Muscle of arm (tissue), 12 donors: ENCODE data around the gene NELFB. TPM values are rescaled to one million over a fixed set of nuclear protein-coding genes. Genes with fewer than 3 reads are reported as not detected.
"Not testable (repeated sequence)": the region's sequence is repeated elsewhere in the genome, so short reads cannot be mapped to it uniquely, and the experiment has no call there.

Experiments used
- DNase-seq: peaks from one replicate; pipeline ENCODE4 v3.0.0-alpha.2; 2013
- polyA plus RNA-seq, 12 donors: library from polyadenylated mRNA; unstranded; fragments of 120-200 nt; gene quantifications; one replicate each; pipeline ENCODE4 v1.2.1, GENCODE V29; 2013; ENCODE audit not compliant: insufficient read length in 12 of 12

The NELFB gene
- polyA plus RNA-seq, 12 donors: 31.1 to 52.0 (median 39.2) TPM; not detected in 1

DNA sequence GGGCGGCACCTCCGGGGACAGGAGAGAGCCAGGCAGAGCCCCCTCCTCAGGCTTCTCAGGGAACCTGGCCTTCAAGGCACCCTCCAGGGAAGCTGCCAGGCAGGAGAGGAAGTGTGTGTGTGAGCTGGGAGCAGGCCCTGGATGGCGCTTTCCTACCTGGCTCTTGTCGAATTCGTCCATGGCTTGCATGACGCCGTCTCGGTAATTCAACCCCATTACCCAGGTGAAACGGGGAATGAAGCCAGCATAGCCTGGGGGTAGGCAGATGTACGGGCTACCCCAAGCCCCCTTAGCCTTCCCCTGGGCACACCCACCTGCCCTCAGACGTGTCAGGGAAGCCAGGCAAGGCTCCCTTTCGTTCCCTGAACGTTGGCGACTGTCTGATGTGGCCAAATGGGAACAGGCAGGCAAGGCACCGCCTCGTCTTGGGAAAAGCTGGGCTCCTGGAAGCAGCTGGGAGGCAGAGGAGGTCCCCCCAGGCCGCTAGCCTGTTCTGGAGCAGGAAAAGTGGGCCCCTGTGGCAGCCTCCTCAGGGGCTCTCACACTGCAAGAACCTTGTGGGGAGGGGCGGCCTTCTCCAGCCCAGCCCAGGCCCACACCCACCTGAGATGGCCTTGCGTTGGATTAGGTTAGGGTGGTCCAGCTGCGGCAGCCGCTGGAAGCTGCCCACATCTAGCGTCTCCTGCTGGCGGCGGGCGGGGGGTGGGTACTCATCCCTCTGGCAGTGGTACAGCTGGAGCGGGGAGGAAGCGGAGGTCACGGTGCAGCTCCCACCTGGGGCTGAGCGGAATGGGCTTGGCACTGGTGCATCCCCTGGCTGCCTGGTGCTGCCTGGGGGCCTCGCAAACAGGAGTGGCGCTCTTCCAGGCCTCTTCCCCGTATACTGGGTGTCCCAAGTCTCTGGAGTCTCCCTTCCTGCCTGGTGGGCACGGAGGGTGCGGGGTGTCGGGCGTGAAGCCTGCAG is 10.4 kb upstream of the NELFB start:
- no peak for DNase-seq

- no peak for DNase-seq
Observed at GRCh38 chr9:137245450-137246421, 9.4 kb upstream of the NELFB start.

- DNase-seq: no peak
Observed at GRCh38 chr9:137247135-137247915, 7.8 kb upstream of the NELFB start.

- DNase-seq: no peak
Observed at GRCh38 chr9:137247916-137248175, 7.3 kb upstream of the NELFB start.

DNA sequence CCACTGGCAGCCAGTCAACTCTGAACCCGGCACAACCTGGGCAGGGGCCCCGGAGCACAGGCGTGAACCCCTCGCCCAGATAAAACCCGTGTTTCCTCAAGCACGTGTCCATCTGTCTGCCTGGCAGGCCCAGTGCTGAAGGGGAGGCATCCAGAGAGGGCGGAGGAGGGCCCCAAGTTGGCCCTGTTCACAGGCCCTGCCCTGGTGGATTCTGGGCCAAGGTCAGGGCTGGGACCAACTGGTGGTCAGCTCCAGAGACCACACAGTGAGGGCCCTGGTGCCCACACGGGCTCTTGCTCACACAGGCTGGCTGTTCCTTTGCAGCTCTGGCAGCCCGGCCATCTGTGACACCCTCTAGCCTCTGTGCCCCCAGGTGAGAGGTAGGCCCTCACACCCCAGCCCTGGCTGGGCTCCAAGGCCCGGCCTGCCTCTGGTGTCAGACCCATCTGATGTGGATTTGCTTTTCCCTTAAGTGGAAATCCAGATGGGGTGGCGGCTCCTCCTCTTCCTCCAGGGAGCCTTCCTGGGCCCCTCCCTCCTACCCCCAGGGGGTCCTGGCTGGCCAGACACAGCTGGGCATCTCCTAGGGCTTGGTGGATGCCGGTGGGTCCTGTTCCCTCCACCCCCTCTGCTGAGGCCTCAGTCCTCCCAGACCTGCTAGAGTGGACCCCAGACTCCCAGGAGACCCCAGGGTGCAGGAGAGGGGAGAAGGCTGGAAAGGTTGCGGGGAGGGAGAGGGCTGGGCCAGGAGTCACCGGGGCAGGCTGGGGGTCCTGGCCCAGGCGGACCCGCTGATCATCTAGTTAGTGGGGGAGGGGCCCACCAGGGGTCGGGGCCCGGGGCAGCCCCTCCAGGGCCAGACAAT is 4.6 kb upstream of the NELFB start:
- no peak for DNase-seq

- DNase-seq: no peak
Observed at GRCh38 chr9:137251194-137251461, 4.0 kb upstream of the NELFB start, which contains the start of gene STPG3. Gene STPG3, plus strand, starts transcription at chr9:137251286. Its CDS starts 1 bp downstream, at chr9:137251287.

DNA sequence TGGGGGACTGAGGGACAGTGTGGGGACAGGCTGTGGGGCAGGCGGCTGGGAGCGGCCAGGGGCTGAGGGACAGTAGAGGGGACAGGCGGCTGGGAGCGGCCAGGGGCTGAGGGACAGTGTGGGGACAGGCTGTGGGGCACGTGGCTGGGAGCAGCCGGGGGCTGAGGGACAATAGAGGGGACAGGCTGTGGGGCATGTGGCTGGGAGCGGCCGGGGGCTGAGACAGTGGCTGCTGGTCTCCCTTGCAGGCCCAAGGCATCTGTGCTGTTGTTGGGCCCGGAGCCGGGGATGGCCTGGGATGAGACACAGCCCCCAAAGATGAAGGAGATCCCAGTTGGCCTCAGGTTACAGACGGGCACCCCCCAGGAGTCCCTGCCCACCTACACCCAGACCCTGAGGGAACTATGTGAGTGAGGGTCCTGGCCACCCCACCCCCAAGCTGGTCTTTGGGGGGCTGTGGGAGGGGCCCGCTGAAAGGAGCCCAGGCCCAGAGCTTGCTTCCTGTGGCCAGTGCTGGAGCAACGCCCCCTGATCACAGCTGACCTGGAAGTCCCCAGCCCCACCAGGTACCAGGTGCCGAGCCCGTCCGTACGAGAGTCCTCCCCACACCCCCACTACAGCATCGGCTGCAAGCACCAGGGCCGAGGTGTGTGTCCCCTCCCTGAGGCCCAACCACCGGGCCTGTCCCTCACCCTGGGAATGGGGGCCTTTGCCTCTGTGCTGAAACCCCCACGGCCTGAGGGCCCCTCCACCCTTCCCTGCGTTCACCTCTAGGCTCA is 3.4 kb upstream of the NELFB start:
- DNase-seq: no peak

DNA sequence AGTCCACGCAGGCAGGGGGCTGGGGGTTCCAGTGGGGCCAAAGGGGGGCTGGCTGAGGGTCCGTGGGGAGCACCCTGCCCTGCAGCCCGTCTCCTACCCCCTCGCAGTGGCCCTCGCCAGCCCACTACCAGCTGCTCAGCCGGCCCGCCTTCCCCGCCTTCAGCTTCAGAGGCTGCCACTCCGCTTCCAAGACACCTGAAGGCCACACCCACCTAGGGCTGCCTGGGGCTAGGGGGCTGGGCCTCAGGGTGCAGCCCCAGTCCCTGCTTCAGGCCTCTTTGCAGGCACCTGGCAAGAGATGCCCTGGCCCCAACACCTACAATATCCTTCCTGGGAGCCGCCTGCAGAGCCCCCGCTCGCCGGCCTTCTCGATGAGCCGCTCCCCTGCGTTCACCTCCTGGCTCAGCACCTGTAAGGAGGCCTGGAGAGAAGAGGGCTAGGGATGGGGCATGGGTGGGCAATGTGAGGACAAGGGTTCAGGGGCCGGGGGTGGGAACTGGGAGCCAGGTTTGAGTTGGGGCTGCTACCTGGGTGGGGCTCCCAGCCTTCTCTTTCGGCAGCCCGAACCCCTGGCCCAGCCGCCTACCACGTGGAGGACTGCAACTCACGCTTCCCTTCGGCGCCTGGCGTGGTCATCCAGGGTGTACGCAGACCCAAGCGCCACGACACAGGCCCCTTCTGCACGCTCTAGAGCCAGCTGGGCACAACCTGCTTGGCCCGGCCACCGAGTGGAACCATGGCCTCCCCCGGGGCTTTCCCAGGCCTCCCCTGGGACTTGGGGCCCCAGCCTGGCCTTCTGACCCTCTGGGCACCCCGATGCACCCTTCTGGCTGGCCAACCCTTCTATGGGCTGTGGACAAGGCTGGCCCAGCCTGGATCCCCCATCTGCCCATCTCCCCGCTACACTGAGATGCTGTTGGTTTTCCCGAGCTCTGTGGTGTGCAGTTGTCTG is 2.3 kb upstream of the NELFB start:
- no peak for DNase-seq

DNA sequence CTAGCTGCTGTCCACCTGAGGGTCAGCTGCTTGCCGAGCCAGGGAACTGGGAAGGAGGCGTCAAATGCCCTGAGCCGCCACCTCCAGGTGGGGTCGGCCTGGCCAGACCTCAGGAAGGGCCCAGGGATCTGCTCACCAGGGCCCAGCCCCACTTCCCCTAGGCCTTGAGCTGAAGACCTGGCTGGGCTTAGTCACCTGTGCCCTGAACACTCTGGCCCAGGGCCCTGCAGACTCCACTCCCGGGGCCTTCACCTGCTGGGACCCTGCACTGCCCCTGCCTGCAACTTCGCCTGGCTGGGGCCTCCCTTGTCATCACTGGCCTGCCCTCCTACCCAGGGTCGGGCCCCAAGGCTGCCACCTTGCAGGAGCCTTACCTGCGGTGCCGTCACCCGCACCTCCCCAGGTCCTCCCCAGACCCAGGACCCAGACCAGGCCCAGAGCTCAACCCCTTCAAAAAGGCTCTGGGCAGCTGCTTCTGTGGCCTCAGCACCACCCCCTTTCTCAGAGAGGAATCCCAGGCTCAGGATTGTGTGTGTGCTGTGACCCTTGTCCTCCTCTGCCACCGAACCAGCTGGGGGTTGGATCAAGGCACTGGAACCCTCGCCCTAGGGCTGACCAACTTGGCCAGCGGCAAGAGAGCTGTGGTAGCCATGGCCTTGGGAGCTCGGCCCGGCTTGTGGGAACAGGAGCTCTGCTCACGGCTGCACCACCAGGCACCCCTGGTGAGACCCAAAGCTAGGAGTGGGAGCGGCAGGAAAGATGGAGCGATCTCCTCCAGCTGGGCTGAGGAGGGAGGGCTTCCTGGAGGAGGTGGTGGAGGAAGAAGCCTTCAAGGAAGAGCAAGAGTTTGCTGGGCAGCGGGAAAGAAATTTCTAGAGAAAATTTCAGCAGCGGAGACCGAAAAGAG is 1.2 kb upstream of the NELFB start:
- no peak for DNase-seq

DNA sequence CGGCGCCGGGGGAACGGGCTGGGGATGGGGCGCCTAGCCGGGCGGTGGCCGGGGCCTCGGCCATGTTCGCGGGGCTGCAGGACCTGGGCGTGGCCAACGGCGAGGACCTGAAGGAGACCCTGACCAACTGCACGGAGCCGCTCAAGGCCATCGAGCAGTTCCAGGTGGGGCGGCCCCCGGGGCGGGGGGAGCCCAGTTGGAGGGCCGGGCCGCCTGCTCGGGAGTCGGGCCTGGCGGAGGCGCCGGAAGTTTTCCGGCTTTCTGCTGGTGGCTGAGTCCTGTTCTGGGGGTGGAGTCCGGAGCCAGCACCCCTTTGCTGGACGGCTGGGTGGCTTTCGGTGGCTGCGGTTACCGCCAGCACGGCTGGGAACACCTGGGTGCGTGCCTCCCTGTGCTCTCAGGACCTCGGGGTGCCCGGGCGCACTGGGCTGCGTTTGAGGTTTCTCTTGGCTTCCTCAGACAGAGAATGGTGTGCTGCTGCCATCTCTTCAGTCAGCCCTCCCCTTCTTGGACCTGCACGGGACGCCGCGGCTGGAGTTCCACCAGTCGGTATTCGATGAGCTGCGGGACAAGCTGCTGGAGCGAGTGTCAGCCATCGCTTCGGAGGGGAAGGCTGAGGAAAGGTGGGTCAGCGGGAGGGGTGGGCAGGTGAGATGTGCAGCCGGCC is 454 bp downstream of the NELFB start:
- DNase-seq: no peak

DNA sequence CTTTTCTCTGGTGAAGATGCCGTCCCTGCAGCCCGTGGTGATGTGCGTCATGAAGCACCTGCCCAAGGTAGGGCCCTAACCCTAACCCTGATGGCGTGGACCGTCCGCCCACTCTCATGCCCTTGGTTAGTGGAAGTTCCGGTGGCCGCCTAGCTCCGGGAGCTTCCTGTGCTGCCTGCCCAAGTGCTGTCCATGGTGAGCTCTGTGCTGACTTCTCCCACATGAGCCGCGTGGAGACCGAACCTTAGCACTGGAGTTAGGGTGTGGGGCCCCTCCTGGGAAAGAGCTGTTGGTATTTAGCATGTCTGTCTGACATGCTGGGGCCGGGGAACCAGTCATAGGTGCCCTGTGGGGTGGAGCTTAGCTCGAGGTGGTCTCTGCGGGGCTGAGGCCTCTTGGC is 1.2 kb downstream of the NELFB start:
- no peak for DNase-seq

DNA sequence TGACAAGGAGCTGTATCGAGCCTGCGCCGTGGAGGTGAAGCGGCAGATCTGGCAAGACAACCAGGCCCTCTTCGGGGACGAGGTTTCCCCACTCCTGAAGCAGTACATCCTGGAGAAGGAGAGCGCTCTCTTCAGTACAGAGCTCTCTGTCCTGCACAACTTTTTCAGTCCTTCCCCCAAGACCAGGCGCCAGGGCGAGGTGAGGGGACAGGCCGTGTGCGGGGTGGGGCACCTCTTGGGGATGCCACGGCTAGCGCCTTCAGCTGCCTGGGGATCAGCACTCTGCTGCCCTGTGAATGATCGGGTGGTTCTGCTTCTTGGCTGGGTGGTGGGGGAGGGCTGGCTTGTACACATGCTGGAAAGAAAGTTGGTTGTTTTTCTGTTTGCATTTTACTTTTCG is 1.7 kb downstream of the NELFB start:
- no peak for DNase-seq

DNA sequence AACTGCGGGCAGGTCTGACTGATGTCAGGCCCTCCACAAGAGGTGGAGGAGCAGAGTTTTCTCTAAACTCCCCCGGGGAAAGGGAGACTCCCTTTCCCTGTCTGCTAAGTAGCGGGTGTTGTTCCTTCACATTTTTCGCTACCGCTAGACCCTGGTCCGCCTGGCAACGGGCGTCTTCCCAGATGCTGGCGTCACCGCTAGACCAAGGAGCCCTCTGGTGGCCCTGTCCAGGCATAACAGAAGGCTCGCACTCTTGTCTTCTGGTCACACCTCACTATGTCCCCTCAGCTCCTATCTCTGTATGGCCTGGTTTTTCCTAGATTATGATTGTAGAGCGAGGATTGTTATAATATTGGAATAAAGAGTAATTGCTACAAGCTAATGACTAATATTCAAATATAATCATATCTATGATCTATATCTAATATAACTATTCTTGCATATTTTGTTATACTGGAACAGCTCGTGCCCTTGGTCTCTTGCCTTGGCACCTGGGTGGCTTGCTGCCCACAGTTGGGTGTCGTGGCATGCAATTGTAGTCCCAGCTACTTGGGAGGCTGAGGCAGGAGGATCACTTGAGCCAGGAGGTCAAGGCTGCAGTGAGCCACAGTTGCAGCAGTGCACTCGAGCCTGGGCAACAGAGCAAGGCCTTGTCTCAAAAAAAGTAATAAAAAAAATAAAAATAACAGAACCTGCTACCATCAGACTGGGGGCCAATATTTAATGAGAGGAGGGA is 7.2 kb downstream of the NELFB start:
- not testable (repeated sequence) for DNase-seq

DNA sequence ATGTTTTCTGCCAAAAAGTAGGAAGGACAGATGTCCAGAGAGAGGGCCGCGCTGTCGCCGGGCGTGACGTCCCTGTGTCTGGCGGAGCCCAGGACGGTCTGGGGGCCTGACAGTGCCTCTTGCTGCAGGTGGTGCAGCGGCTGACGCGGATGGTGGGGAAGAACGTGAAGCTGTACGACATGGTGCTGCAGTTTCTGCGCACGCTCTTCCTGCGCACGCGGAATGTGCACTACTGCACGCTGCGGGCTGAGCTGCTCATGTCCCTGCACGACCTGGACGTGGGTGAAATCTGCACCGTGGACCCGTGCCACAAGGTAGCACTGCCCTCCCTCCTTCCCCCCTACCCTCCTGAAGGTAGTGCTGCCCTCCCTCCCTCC is 7.8 kb downstream of the NELFB start:
- no peak for DNase-seq

DNA sequence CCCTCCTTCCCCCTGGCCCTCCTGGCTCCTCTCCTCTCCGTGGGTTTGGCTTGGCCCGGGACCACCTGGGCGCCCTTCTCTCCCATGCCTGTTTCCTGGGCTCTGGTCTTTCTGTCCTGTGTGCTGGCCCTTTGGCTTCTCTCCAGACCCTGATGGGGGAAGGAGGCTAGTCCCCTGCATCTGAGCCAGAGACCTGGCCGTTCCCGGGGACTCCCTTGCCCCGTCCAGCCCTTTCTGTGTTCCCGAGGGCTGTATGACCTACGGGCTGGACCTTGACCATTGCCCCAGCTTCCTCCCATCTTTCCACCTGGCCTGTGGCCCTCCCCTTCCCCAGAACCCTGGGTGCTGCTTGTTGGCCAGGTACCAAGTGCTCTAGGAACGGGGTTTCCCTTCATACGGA is 8.4 kb downstream of the NELFB start:
- no peak for DNase-seq

GRCh38 chr9:137264067-137264466 is 8.9 kb downstream of the NELFB start:
- DNase-seq: no peak
